ENCODE results near the gene STC2. TPM values are rescaled to one million over a fixed set of nuclear protein-coding genes. Genes with fewer than 3 reads are reported as not detected.

Gene STC2
- total RNA-seq, 1 donor from 2014 or later = 2.6 TPM

DNA sequence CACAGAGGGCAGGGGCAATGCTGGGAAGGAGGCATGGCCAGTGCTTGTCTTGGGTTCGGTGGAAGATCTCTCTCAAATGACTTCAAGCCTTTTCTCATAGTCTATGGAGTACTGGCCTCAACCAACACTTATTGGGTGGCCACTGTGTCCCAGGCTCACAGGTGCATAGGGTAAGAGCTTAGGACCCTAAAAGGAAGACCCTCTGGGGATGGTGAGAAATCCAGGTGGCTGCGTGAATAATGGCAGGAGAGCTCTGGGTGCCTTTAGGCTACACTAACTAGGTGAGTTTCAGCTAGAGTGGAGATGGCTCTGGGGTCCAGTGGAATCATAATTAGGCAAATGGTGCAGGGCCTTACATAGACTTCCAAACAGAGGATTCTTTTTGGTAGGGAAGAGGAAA lies 9.9 kb downstream of the STC2 start:
- no peaks in the 10 kb centered on the region for H3K9me3 Mint-ChIP-seq
- H3K27ac Mint-ChIP-seq (ENCODE audit: unreplicated experiment) = no peak overlapping the region
- no peak for DNase-seq (ENCODE audit: low read depth, low spot score)
- H3K4me1 Mint-ChIP-seq = peaks cover 27% of the 10 kb centered on the region
- no peaks in the 10 kb centered on the region for H3K36me3 Mint-ChIP-seq (ENCODE audit: low read depth)
- H3K4me3 Mint-ChIP-seq = no peak overlapping the region
- TF ChIP-seq, protein P1, sequence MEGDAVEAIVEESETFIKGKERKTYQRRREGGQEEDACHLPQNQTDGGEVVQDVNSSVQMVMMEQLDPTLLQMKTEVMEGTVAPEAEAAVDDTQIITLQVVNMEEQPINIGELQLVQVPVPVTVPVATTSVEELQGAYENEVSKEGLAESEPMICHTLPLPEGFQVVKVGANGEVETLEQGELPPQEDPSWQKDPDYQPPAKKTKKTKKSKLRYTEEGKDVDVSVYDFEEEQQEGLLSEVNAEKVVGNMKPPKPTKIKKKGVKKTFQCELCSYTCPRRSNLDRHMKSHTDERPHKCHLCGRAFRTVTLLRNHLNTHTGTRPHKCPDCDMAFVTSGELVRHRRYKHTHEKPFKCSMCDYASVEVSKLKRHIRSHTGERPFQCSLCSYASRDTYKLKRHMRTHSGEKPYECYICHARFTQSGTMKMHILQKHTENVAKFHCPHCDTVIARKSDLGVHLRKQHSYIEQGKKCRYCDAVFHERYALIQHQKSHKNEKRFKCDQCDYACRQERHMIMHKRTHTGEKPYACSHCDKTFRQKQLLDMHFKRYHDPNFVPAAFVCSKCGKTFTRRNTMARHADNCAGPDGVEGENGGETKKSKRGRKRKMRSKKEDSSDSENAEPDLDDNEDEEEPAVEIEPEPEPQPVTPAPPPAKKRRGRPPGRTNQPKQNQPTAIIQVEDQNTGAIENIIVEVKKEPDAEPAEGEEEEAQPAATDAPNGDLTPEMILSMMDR (conservative IDR thresholded peaks at IDR 0.05) = no peak
- peaks cover 21% of the 10 kb centered on the region for H3K27me3 Mint-ChIP-seq (ENCODE audit: low read depth)

DNA sequence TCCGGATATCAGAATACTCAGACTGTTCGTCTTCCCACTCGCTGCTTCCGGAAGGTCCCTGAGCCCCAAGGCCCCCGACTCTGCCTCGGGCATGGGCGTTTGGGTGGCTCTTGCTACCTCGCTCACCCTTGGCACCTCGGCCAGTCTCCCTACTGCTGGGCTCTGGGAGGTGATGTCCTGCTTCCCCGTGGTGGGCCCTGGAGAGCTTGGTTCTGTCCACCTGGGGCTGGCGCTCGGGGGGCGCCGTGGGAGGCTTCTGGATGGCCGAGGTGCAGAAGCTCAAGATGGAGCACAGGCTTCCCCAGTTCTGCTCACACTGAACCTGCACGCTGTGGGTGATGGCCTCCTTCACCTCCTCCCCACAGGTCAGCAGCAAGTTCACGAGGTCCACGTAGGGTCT lies 10.4 kb downstream of the STC2 start:
- Mint-ChIP-seq H3K9me3 (no peaks in the 10 kb centered on the region), H3K4me1 (peaks cover 27% of the 10 kb centered on the region), H3K4me3 (no peak overlapping the region), H3K27ac (ENCODE audit: unreplicated experiment) (no peak overlapping the region), H3K27me3 (ENCODE audit: low read depth) (peaks cover 17% of the 10 kb centered on the region), H3K36me3 (ENCODE audit: low read depth) (no peaks in the 10 kb centered on the region)
- TF ChIP-seq, protein P1 (conservative IDR thresholded peaks at IDR 0.05) = no peak
- DNase-seq (ENCODE audit: low read depth, low spot score) = no peak

DNA sequence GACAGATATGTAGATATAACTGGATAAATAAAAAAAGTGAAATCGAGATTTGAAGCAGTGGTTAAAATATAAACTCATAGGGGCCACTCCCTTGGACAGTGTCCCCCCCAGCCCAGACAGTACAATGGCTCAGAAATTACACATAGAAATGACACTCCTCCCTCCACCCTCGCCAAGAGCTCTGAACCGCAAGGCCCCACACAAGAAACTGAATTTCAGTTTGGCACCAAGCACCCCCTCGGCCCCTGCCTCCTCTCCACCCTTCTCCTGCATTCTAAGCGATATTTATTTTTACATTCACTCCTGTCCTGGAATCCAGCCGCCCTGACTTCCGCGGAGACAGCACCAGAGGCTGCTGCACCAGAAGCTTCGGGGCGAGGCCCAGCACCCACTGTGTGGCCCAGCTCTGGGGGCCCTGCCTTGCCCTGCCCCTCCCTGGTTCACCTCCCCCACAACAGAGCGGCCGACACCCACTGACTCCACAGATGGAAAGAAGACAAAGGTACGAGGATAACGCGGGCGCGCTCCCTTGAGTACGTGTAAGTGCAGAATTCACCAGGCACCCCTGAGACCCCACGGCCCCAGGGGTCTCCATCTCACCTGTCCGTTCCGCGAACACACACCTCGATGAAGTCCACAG lies 11.0 kb downstream of the STC2 start:
- no peaks in the 10 kb centered on the region for H3K36me3 Mint-ChIP-seq (ENCODE audit: low read depth)
- peaks cover 27% of the 10 kb centered on the region for H3K4me1 Mint-ChIP-seq
- H3K4me3 Mint-ChIP-seq = no peak overlapping the region
- no peak overlapping the region for H3K27ac Mint-ChIP-seq (ENCODE audit: unreplicated experiment)
- TF ChIP-seq, protein P1 (conservative IDR thresholded peaks at IDR 0.05) = no peak
- H3K27me3 Mint-ChIP-seq (ENCODE audit: low read depth) = peaks cover 12% of the 10 kb centered on the region
- no peak for DNase-seq (ENCODE audit: low read depth, low spot score)
- H3K9me3 Mint-ChIP-seq = no peaks in the 10 kb centered on the region

DNA sequence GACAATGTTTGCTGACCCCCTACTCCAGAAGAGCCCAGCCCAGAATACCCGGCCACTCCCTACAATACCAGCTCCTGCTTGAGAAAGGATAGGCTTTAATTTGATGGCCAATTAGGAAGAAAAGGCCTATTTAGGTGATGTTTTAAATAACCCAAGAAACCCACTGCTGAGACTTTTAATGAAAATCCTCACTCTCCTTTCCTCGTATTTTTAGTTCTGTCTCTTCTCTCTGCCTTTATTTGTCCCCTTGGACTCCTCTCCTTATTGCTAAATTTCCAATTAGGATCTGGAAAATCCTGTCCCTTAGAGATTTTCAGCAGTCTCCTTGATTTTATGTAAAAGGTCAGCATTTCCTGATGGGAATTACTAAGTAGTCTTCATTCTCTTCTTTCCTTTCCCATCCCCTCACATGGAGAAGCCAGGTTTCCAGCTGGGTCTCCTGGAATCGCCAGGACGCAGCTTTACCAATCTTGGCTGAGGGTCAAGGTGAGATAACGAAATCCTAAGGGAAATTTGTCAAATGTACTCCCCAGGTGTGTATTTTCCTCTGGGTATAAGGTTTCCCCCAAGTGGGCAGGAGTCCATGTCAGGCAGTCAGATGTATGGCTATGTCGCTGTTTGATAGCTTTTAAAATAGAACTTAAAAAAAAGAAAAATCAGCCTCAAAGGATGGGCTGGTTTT lies 11.7 kb downstream of the STC2 start:
- Mint-ChIP-seq H3K36me3 (ENCODE audit: low read depth) (no peaks in the 10 kb centered on the region), H3K9me3 (no peaks in the 10 kb centered on the region), H3K4me3 (no peak overlapping the region), H3K27me3 (ENCODE audit: low read depth) (peaks cover 9% of the 10 kb centered on the region), H3K4me1 (peaks cover 27% of the 10 kb centered on the region), H3K27ac (ENCODE audit: unreplicated experiment) (no peak overlapping the region)
- TF ChIP-seq, protein P1 (conservative IDR thresholded peaks at IDR 0.05) = no peak
- DNase-seq (ENCODE audit: low read depth, low spot score) = no peak

DNA sequence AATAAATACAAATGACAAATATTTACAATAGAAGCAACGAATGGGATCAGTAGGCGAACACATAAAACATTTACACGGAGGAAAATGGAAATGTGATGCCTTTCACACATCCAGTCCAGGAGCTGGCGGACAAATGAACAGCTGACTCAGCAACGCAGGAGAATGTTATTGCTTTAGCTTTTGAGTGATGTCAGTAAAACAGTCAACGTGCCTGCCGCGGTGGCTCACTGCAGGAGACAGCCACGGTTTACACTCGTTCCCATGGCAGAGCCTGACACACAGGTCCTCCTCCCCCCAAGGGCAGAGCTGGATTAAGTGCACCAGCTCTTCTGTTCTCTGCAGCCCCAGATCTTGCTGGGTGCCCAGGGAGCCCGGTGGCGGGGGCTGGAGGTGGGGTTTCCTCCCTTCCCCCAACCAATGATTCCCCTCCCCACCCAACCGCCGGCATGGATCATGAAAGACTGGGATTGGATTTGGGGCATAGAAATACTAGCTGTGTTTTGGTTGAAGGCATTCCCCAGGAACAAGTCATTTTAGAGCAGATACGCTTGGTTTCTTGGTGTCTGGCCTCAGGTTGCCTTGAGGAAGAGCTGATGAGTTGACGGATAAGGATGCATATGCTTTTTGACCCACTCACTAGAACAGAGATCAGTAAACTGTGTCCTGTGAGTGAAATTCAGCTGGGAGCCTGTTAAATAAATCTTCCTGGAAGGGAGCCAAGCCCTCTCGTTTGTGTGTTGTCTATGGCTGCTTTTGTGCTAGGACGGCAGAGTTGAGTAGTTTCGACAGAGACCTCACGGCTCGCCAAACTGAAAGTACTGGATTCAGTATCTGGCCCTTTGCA lies 12.5 kb downstream of the STC2 start:
- Mint-ChIP-seq H3K36me3 (ENCODE audit: low read depth) (no peaks in the 10 kb centered on the region), H3K9me3 (no peaks in the 10 kb centered on the region), H3K4me1 (peaks cover 31% of the 10 kb centered on the region), H3K4me3 (no peak overlapping the region), H3K27ac (ENCODE audit: unreplicated experiment) (no peak overlapping the region), H3K27me3 (ENCODE audit: low read depth) (peaks cover 7% of the 10 kb centered on the region)
- TF ChIP-seq, protein P1 (conservative IDR thresholded peaks at IDR 0.05) = no peak
- no peak for DNase-seq (ENCODE audit: low read depth, low spot score)

All from neural crest cell (in vitro differentiated cells).